22Rv1 (cell line): Measurements from ENCODE around the gene SBNO2.

Source experiments
- ZFX ChIP-seq: fragments of 450-650 bp; IDR thresholded peaks from 2 replicates; pipeline ENCODE4 v1.6.1; 2017; ENCODE audit warnings: antibody characterized with exemption, borderline replicate concordance
- TF ChIP-seq, protein P1 (sequence below): fragments of 450-650 bp; IDR thresholded peaks from 2 replicates; pipeline ENCODE4 v1.5.1; 2017; ENCODE audit warnings: mild to moderate bottlenecking

DNA sequence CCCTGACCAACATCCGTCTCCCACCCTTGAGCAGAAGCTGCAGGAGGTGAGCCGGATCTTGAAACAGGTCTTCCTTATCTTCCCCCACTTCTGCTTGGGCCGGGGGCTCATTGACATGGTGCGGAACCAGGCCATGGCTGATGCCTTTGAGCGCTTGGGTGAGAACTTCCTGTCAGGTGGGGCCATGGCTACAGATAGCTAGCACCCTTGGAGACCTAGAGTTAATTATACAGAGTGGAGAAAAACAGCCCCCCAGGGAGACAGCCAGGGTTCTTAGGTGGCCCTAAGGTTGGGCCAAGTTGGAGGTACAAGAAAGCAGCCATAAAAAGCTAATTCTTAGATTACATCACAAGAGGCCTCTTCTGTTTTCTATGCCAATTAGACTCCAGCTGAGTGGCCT lies 116.0 kb downstream of the SBNO2 start:
- TF ChIP-seq, protein P1, sequence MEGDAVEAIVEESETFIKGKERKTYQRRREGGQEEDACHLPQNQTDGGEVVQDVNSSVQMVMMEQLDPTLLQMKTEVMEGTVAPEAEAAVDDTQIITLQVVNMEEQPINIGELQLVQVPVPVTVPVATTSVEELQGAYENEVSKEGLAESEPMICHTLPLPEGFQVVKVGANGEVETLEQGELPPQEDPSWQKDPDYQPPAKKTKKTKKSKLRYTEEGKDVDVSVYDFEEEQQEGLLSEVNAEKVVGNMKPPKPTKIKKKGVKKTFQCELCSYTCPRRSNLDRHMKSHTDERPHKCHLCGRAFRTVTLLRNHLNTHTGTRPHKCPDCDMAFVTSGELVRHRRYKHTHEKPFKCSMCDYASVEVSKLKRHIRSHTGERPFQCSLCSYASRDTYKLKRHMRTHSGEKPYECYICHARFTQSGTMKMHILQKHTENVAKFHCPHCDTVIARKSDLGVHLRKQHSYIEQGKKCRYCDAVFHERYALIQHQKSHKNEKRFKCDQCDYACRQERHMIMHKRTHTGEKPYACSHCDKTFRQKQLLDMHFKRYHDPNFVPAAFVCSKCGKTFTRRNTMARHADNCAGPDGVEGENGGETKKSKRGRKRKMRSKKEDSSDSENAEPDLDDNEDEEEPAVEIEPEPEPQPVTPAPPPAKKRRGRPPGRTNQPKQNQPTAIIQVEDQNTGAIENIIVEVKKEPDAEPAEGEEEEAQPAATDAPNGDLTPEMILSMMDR = no peak
- TF ChIP-seq ZFX = no peak
